HepG2 (cell line): ENCODE data around the gene HBB. TPM values are rescaled to one million over a fixed set of nuclear protein-coding genes. Genes with fewer than 3 reads are reported as not detected.
"Not testable (repeated sequence)": the region's sequence is repeated elsewhere in the genome, so short reads cannot be mapped to it uniquely, and the experiment has no call there.

Experiments used
- ATAC-seq: fragments of 200-7000 bp; cut with Tn5 transposase; 3 replicates; pipeline ENCODE4 v1.9.1; 2020; ENCODE audit warnings: mild to moderate bottlenecking, moderate library complexity
- BruUV-seq: library from RNA; stranded (reverse); fragments of 400-500 nt; replicated peaks from 2 replicates; lab custom pipeline; 2021; lab: Mats Ljungman, UMichigan
- CTCF ChIA-PET: fragments of 300-600 bp; formaldehyde crosslinking; extraction: SDS; loops from one replicate; lab custom pipeline; 2021; ENCODE audit warnings: low total read pairs, inconsistent platforms, low intra/inter-chr PET ratio; lab: Yijun Ruan, JAX
- POLR2A ChIA-PET: fragments of 350-600 bp; sonication (Branson Sonifier 250); formaldehyde crosslinking; loops from one replicate; lab custom pipeline; 2020; ENCODE audit warnings: antibody characterized with exemption, inconsistent platforms; lab: Yijun Ruan, JAX
- DNase-seq: peaks from one replicate; pipeline ENCODE4 v3.0.0-alpha.2; 2015; ENCODE audit warnings: low spot score
- FAIRE-seq: peaks from 3 replicates; lab custom pipeline; 2011; peaks lifted over from hg19 to GRCh38; lab: Jason Lieb, UNC
- H2AFZ ChIP-seq: one replicate; pipeline ENCODE4 v1.6.1; 2011; ENCODE audit warnings: low read length, inconsistent platforms
- H3K27ac ChIP-seq: fragments of 300-600 bp; 3 replicates; pipeline ENCODE4 v1.8.0; 2011; ENCODE audit warnings: mixed run types, mild to moderate bottlenecking, mixed read lengths, low read length, inconsistent platforms; ENCODE audit not compliant: insufficient read depth; ENCODE audit errors: extremely low read length
- H3K27me3 ChIP-seq, 2 experiments: fragments of 200-600 bp in 1 of 2; 2 replicates in 1 of 2; 3 replicates in 1 of 2; pipeline versions ENCODE4 v1.6.0 to v1.8.0; 2011; ENCODE audit warnings: low read length in 2 of 2, mild to moderate bottlenecking in 2 of 2, moderate library complexity in 2 of 2, inconsistent platforms in 1 of 2; ENCODE audit not compliant: insufficient read depth in 2 of 2, control insufficient read depth in 1 of 2
- H3K36me3 ChIP-seq, 2 experiments: fragments of 200-600 bp in 1 of 2; replicated peaks in 1 of 2; 2 replicates in 1 of 2; 3 replicates in 1 of 2; pipeline versions ENCODE4 v1.5.1 to v1.8.0; 2011; ENCODE audit warnings: low read length in 2 of 2, inconsistent platforms in 1 of 2; ENCODE audit not compliant: insufficient read depth in 2 of 2, control insufficient read depth in 1 of 2
- H3K4me1 ChIP-seq: 2 replicates; pipeline ENCODE4 v1.5.1; 2012; ENCODE audit warnings: low read length, inconsistent platforms; ENCODE audit not compliant: insufficient read depth
- H3K4me2 ChIP-seq: 2 replicates; pipeline ENCODE4 v1.6.0; 2011; ENCODE audit warnings: low read depth, low read length, inconsistent platforms
- H3K4me3 ChIP-seq, 3 experiments: fragments of 200-600 bp in 1 of 3; sonication (generic), shearing (Covaris generic) in 1 of 3; replicated peaks in 1 of 3; 2 replicates each; pipeline ENCODE4 v1.5.1; 2011 to 2016; ENCODE audit warnings: low read length in 3 of 3, inconsistent platforms in 2 of 3, low read depth in 2 of 3, mild to moderate bottlenecking in 2 of 3, control low read depth in 1 of 3, mixed read lengths in 1 of 3; ENCODE audit not compliant: insufficient read depth in 1 of 3
- H3K79me2 ChIP-seq: one replicate; pipeline ENCODE4 v1.6.1; 2011; ENCODE audit warnings: low read length, inconsistent platforms; ENCODE audit not compliant: insufficient read depth
- H3K9ac ChIP-seq: 2 replicates; pipeline ENCODE4 v1.6.0; 2011; ENCODE audit warnings: mild to moderate bottlenecking, low read depth, low read length, inconsistent platforms; ENCODE audit not compliant: insufficient read depth
- H3K9me3 ChIP-seq: 2 replicates; pipeline ENCODE4 v1.5.1; 2012; ENCODE audit warnings: mild to moderate bottlenecking, low read length
- H4K20me1 ChIP-seq: 2 replicates; pipeline ENCODE4 v1.6.0; 2011; ENCODE audit warnings: inconsistent platforms, mild to moderate bottlenecking, low read length, moderate library complexity; ENCODE audit not compliant: insufficient read depth
- WGBS: methylation state at CpG from one replicate; pipeline ENCODE4 v1.1.6; 2017; ENCODE audit warnings: low lambda C conversion rate; 5-methylcytosine and 5-hydroxymethylcytosine counted together
- in situ Hi-C: cut with HindIII; loops from 2 replicates; pipeline ENCODE4 v1.10.0; 2017; ENCODE audit warnings: low pct_unique_long_range_greater_than_20kb; ENCODE audit not compliant: extremely low pct_ligation_motif_present
- intact Hi-C: fragments of 100-400 bp; cut with micrococcal nuclease; formaldehyde crosslinking; loops from one replicate; pipeline ENCODE4 v1.10.0; 2022; ENCODE audit not compliant: unreplicated experiment
- polyA plus RNA-seq, 8 experiments: library from polyadenylated mRNA; depleted of rRNA in 3 of 8; stranded (reverse) in 7 of 8; unstranded in 1 of 8; fragments of >200 nt; fragmentation: Illumina TruSeq in 4 of 8; extraction: Trizol in 4 of 8; gene quantifications; 2 replicates each; pipeline versions ENCODE4 v1.2.1 to v1.2.3, GENCODE V29; 2011 to 2016; ENCODE audit warnings: low read depth in 4 of 8, missing spikeins in 1 of 8, mixed read lengths in 1 of 8; ENCODE audit not compliant: insufficient read depth in 1 of 8
- total RNA-seq, 5 experiments: library from RNA; depleted of rRNA; stranded (reverse); fragments of >200 nt; fragmentation: Illumina TruSeq; extraction: Trizol; gene quantifications; 2 replicates each; pipeline ENCODE4 v1.2.3, GENCODE V29; 2016; ENCODE audit warnings: low read depth in 1 of 5

The HBB gene
- total and polyA plus RNA-seq, 2 of the 13 experiments (the other 11 are each of a cell fraction or from before 2014, with no cell fraction given): not detected

DNA sequence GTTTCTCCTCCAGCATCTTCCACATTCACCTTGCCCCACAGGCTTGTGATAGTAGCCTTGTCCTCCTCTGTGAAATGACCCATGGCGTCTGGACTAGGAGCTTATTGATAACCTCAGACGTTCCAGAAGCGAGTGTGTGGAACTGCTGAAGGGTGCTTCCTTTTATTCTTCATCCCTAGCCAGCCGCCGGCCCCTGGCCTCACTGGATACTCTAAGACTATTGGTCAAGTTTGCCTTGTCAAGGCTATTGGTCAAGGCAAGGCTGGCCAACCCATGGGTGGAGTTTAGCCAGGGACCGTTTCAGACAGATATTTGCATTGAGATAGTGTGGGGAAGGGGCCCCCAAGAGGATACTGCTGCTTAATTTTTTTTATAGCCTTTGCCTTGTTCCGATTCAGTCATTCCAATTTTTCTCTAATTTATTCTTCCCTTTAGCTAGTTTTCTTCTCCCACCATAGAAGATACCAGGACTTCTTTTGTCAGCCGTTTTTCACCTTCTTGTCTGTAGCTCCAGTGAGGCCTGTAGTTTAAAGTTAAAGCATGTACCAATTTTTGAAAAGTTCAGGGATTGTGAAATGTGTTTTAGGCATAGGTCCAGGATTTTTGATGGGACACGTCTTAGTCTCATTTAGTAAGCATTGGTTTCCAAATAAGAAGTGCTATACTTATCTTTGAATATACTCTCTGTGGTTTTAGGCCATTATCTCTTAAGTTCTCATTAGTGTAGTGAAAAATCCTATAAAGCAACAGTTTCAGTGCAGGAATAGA is 28.0 kb upstream of the HBB start, which contains the start of gene HBG2:
TSS of gene HBG2 (minus strand) at position 136 of the 768 bp plus-strand sequence. CDS start at position 83, 53 bp downstream.
- H3K9ac ChIP-seq, H2AFZ ChIP-seq, H3K4me1 ChIP-seq, H3K27ac ChIP-seq, H3K9me3 ChIP-seq, POLR2A ChIA-PET, H3K4me3 ChIP-seq, ATAC-seq, CTCF ChIA-PET, BruUV-seq, in situ Hi-C loops, H4K20me1 ChIP-seq, H3K79me2 ChIP-seq, H3K4me2 ChIP-seq, H3K36me3 ChIP-seq, FAIRE-seq, DNase-seq, H3K27me3 ChIP-seq, intact Hi-C loops: not testable (repeated sequence)
- under 1% methylated on average over 4 of the region's 9 CpGs for WGBS

DNA sequence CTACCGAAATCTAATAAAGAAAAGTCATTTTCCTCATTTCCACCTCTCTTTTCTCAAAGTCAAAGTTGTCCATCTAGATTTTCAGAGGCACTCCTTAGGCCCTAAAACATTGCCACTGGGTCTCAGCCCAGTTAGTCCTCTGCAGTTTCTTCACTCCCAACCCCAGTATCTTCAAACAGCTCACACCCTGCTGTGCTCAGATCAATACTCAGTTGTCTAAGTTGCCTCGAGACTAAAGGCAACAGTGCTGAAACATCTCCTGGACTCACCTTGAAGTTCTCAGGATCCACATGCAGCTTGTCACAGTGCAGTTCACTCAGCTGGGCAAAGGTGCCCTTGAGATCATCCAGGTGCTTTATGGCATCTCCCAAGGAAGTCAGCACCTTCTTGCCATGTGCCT is 27.2 kb upstream of the HBB start:
- H2AFZ ChIP-seq, H3K4me1 ChIP-seq, in situ Hi-C loops, H3K27me3 ChIP-seq, CTCF ChIA-PET, H3K79me2 ChIP-seq, DNase-seq, FAIRE-seq, ATAC-seq, H3K4me2 ChIP-seq, BruUV-seq, H4K20me1 ChIP-seq, H3K4me3 ChIP-seq, H3K9ac ChIP-seq, H3K36me3 ChIP-seq, H3K9me3 ChIP-seq, intact Hi-C loops, POLR2A ChIA-PET, H3K27ac ChIP-seq: not testable (repeated sequence)
- 1% methylated on average over 2 of the region's 2 CpGs for WGBS

DNA sequence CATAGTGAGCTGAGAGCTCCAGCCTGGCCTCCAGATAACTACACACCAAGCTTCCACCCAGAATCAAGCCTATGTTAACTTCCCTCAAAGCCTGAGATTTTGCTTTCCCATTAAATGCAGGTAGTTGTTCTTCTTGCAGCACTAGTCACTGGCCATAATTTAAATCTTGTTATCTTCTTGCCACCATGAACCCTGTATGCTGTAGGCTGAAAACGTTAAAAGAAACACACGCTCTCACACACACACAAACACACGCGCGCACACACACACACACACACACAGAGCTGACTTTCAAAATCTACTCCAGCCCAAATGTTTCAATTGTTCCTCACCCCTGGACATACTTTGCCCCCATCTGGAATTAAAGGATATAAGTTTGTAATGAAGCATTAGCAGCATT is 26.6 kb upstream of the HBB start:
- H3K36me3 ChIP-seq, H3K27me3 ChIP-seq, H3K27ac ChIP-seq, H4K20me1 ChIP-seq, DNase-seq, FAIRE-seq, H2AFZ ChIP-seq, H3K9ac ChIP-seq, H3K4me2 ChIP-seq, intact Hi-C loops, H3K4me3 ChIP-seq, ATAC-seq, H3K4me1 ChIP-seq, in situ Hi-C loops, CTCF ChIA-PET, BruUV-seq, POLR2A ChIA-PET, H3K79me2 ChIP-seq, H3K9me3 ChIP-seq: not testable (repeated sequence)
- 14% methylated on average over 5 of the region's 5 CpGs for WGBS
